NCI-H526 (cell line): ENCODE results near the gene DDX50.
"Not testable (repeated sequence)": the region's sequence is repeated elsewhere in the genome, so short reads cannot be mapped to it uniquely, and the experiment has no call there.

Experiments
- DNase-seq, 2 experiments: peaks; one replicate each; lab custom pipeline; 2025; lab: John Stamatoyannopoulos, UW

DDX50 gene

GRCh38 chr10:68901105-68901927 is at the start of gene DDX50:
Gene DDX50 (plus strand): TSS chr10:68901315. CDS start chr10:68901385, 70 bp downstream.
- peak; percentile 95 to 97 for DNase-seq

GRCh38 chr10:68856352-68856751 is 44.8 kb upstream of the DDX50 start:
- DNase-seq, result no peak

- DNase-seq, result no peak
Measured at GRCh38 chr10:68857005-68857404, 44.1 kb upstream of the DDX50 start.

DNA sequence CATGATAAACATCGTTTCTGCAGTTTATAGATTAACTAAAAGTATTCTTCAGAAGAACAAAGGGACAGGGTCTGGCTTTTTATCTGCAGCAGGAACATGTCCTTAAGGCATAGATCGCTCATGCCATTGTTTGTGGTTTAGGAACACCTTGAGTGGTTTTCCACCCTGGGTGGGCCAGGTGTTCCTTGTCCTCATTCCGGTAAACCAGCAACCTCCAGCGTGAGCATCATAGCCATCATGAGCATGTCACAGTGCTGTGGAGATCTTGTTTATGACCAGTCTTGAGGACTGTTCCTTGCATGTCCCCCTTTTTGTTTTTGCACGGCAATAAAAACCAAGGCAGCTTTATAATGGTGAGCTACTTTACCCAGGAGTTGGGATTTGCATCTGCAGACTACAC is 39.9 kb upstream of the DDX50 start:
- DNase-seq, result no peak

GRCh38 chr10:68864611-68865010 is 36.5 kb upstream of the DDX50 start:
- DNase-seq, result no peak

- DNase-seq, result not testable (repeated sequence)
Measured at GRCh38 chr10:68868173-68868572, 32.9 kb upstream of the DDX50 start.

DNA sequence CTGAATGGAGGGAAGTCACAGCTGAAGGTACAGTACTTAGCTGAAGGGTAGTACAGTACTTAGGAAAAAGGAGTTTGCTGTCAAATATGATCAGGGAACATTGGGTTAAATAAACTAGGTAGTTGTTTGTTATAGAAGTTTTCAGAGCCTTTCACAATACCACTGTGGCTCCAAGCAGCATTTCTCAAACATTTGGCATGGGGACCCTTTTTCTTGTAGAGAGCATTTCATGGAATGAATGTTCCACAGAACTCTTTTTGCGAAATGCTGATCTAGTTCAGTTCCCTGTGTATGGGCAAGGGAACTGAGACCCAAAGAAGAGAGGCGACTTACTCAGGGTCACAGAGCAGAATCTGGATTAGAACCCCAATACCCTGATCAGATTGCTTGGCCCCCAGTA is 31.5 kb upstream of the DDX50 start:
- no peak for DNase-seq

GRCh38 chr10:68870061-68870460 is 31.1 kb upstream of the DDX50 start:
- DNase-seq, result no peak

GRCh38 chr10:68870545-68871104 is 30.5 kb upstream of the DDX50 start:
- no peak for DNase-seq

GRCh38 chr10:68871105-68871711 is 29.9 kb upstream of the DDX50 start:
- DNase-seq, result no peak

DNA sequence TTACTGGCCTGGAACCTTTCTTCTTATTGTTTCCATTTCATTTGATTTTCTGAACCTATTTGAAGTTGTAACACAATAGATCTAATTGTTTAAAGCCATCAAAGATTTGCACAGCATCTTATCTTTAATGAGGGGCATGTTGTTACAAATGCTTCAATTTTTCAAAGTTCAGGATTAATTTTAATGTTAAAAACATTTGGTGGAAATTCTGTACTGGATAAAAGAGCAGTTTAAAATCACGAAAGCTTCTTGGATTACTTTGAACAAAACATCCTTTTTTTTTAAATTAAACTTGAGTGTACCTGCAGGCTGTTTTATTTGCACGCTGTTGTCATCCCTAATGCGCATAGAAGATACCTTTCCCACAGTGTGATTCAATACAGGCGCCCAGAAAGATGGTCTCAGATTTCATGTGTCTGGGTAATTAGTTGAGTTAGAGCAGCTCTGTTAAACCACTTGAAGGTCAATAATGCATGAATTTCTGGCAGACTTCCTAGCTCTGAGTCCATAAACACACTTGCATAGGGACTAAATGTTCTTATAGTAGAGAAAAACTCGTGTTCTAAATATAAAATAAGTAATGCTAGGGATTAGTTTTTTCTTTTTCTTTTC is 29.3 kb upstream of the DDX50 start:
- peak; percentile 23 to 27 for DNase-seq

- DNase-seq, result no peak
Measured at GRCh38 chr10:68876246-68877138, 24.6 kb upstream of the DDX50 start.

GRCh38 chr10:68877482-68878110 is 23.5 kb upstream of the DDX50 start:
- DNase-seq, result no peak

- no peak for DNase-seq
Measured at GRCh38 chr10:68878496-68878895, 22.6 kb upstream of the DDX50 start.

DNA sequence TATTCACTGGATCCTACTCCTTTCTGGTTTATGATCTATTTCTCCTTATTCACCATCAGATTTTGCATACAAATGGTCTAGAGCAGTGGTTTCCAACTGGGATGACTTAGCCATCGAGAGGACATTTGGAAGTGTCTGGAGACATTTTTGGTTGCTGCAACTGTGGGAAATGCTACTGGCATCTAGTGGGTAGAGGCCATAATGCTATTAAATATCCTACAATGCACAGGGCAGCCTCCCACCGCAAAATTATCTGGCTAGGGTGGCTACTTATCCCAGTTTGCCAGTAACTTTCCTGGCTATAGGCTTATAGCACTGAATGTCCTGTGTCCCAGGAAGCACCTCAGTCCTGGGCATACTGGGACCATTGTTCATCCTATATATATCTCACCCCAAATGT is 21.5 kb upstream of the DDX50 start:
- no peak for DNase-seq

DNA sequence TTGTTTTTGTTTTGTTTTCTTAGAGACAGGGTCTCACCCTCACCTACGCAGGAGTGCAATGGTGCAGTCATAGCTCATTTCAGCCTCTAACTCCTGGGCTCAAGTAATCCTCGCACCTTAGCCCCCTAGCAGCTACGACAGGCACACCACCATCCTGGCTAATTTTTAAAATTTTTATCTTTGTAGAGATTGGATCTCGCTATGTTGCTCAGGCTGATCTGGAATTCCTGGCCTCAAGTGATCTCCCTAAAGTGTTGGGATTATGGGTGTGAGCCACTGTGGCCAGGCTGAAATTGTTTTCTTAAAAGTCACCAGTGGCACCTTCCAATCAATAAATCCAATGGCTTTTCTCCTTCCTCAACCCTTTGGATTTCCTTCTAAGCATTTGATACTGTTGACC is 20.9 kb upstream of the DDX50 start:
- DNase-seq, result no peak

DNA sequence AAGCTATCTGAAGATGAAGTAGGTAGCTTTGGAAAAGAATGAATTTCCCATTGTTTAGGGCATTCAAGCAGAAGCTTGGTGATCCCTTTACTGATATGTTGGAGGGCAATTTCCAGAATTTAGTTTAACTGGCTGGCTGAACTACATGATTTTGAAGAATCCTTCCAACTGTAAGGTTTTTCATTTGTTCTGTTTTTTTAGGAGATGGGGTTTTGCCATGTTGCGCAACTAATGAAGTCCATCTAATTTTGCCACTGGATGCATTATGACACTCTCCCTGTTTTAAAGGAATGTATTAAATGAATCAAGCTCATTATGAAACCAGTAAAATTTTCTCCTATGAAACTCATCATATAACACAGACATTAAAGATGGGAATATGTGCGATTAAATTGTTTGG is 6.1 kb upstream of the DDX50 start:
- no peak for DNase-seq

DNA sequence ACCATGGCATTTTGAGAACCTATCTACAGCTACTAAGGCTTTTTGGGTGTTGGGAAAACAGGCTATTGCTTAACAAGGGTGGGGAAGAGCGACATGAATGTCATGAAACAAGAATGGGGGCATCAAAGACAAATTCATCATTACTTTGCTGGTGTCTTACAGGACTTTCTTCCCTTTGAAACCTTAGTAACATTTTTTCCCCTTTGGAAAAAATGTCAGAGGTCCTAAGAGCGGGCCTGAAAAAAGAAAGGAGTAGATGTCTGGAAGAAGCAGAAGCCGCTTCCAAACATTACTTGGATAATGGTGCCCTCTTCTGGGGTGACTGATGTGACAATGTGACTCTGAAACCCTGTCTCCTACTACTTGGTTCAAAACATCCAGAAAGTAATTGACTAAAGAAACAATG is 3.8 kb upstream of the DDX50 start:
- DNase-seq, result peak; percentile 54 to 55

- no peak for DNase-seq
Measured at GRCh38 chr10:68899186-68899745, 1.8 kb upstream of the DDX50 start.

DNA sequence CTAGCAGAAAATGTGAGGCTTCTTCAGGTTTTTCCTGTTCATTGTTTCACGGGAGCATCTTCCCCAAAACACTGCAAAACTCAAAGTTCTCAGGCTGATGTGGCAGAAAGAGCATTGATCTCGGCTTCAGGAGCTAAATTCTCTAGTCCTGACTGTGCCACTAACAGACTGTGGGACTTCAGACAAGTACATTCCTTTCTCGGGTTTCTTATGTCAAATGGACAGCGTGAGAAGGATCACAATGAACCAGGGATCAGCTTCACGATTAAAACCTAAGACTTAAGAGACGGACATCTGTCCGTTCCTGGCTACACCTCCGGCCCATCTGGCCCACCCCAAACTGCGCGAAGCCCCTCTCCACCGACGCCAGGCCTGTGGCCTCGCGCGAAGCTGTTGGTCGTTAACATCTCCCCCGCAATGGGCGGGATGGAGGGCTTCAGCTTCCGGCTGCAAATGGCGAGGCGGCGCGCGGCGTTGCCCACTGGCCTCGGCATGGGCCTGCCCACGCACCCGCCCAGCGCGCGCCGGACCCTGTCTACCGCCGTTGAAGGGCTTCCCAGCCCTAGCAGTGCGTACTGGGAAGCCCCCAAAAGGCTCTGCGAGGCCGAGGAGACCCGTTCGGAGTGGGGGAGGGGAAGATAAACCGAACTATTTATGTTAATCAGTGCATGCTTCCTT is 549 bp upstream of the DDX50 start:
- peak in 1 of 2 experiments; percentile 43 for DNase-seq
